RWPE1 (cell line): ENCODE measurements around the gene LIME1.
A peak's percentile ranks its signal among the peaks of the same experiment; 100 is the strongest.

Experiments used
- CTCF ChIA-PET: fragments of 350-600 bp; sonication (Branson Sonifier 250); formaldehyde crosslinking; extraction: SDS; loops from one replicate; lab custom pipeline; 2021; lab: Yijun Ruan, JAX
- POLR2A ChIA-PET: fragments of 400-600 bp; formaldehyde crosslinking; extraction: SDS; loops from one replicate; lab custom pipeline; 2020; ENCODE audit warnings: antibody characterized with exemption; ENCODE audit not compliant: low non-redundant PET; lab: Yijun Ruan, JAX
- DNase-seq: peaks from one replicate; pipeline ENCODE4 v3.0.0; 2012; ENCODE audit warnings: low spot score
- H3K27ac ChIP-seq: fragments of 450-650 bp; 2 replicates; pipeline ENCODE4 v1.5.1; 2017
- TF ChIP-seq, protein P1 (sequence below): fragments of 450-650 bp; conservative IDR thresholded peaks from 2 replicates; pipeline ENCODE4 v1.5.1; 2017; ENCODE audit warnings: low read depth, mild to moderate bottlenecking

LIME1 gene

DNA sequence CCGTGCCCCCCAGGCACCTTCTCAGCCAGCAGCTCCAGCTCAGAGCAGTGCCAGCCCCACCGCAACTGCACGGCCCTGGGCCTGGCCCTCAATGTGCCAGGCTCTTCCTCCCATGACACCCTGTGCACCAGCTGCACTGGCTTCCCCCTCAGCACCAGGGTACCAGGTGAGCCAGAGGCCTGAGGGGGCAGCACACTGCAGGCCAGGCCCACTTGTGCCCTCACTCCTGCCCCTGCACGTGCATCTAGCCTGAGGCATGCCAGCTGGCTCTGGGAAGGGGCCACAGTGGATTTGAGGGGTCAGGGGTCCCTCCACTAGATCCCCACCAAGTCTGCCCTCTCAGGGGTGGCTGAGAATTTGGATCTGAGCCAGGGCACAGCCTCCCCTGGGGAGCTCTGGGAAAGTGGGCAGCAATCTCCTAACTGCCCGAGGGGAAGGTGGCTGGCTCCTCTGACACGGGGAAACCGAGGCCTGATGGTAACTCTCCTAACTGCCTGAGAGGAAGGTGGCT, 39.1 kb upstream of the LIME1 start:
- CTCF ChIA-PET, result interaction anchor here (0.6 to 1.8 kb wide), 3 partner anchors 8 to 190 kb away, joined by 3 to 7 read pairs (median 7); partner anchors contain the start of gene PTK6
- peak overlapping the region; percentile 97 for H3K27ac ChIP-seq
- POLR2A ChIA-PET, result interaction anchor here (0.6 to 1.0 kb wide), 2 partner anchors 55 to 176 kb away, joined by 3 to 4 read pairs; no protein-coding TSS in a partner anchor
- TF ChIP-seq, protein P1, sequence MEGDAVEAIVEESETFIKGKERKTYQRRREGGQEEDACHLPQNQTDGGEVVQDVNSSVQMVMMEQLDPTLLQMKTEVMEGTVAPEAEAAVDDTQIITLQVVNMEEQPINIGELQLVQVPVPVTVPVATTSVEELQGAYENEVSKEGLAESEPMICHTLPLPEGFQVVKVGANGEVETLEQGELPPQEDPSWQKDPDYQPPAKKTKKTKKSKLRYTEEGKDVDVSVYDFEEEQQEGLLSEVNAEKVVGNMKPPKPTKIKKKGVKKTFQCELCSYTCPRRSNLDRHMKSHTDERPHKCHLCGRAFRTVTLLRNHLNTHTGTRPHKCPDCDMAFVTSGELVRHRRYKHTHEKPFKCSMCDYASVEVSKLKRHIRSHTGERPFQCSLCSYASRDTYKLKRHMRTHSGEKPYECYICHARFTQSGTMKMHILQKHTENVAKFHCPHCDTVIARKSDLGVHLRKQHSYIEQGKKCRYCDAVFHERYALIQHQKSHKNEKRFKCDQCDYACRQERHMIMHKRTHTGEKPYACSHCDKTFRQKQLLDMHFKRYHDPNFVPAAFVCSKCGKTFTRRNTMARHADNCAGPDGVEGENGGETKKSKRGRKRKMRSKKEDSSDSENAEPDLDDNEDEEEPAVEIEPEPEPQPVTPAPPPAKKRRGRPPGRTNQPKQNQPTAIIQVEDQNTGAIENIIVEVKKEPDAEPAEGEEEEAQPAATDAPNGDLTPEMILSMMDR, result no peak; the same call in 1 of the 2 replicates
- DNase-seq, result peak; percentile 55

GRCh38 chr20:63697868-63698545, 38.5 kb upstream of the LIME1 start:
- CTCF ChIA-PET, result interaction anchor here (0.6 to 1.4 kb wide), 4 partner anchors 56 to 191 kb away, joined by 3 to 7 read pairs (median 3); partner anchors contain the start of gene PTK6
- POLR2A ChIA-PET, result interaction anchor here (0.5 to 0.8 kb wide), 2 partner anchors 11 to 40 kb away, joined by 3 read pairs; partner anchors contain the start of gene RTEL1
- no peak for DNase-seq
- TF ChIP-seq, protein P1, result no peak
- peak overlapping the region; percentile 97 for H3K27ac ChIP-seq

GRCh38 chr20:63698739-63699465, 37.6 kb upstream of the LIME1 start:
- POLR2A ChIA-PET, result interaction anchor here (0.5 to 1.5 kb wide), 6 partner anchors 12 to 965 kb away, joined by 3 to 8 read pairs (median 3); partner anchors contain the start of gene RTEL1
- peak; percentile 96 for DNase-seq
- CTCF ChIA-PET, result interaction anchor here (0.5 to 1.3 kb wide), 10 partner anchors 16 to 275 kb away, joined by 3 to 7 read pairs (median 4); no protein-coding TSS in a partner anchor
- peak overlapping the region; percentile 97 for H3K27ac ChIP-seq
- TF ChIP-seq, protein P1, result no peak

DNA sequence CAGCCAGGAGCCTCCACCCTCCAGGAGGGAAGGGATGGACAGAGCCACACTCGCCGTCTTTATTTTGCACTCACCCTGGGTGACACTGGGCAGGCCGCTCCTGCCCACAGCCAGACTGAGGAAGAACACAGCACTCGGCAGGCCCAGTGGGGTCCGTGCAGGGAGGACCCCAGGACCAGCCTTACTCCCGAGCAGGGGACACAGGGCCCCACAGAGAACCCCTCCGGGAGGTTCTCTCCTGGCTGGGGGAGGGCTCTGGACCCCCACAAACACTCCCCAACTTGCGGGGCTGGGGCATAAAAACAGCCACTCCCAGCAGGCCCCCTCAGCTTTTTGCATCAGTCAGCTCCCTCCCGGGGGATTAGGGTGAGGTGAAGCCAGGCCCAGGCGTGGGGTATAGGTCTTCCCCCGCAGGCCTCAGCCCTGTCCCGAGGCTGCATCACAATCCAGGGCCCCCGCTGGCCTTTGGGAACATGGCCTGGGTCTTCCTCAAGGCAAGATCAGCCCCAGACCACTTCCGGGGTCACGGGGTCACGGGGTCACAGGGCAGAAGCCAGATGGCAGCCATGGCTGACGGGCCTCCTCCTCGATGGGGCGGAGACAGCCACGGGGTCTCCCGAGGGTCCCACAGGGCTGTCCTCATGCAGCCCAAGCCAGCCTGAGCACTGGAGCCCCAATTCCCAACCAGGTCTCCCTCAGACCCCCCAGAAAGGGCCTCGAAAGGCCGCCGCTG, 36.8 kb upstream of the LIME1 start:
- H3K27ac ChIP-seq, result peak overlapping the region; percentile 97
- TF ChIP-seq, protein P1, result no peak
- no peak for DNase-seq
- ChIA-PET POLR2A (interaction anchor here (1.1 to 1.5 kb wide), 2 partner anchors 17 to 161 kb away, joined by 3 to 8 read pairs; no protein-coding TSS in a partner anchor), CTCF (interaction anchor here (0.5 to 1.3 kb wide), 6 partner anchors 38 to 274 kb away, joined by 3 to 7 read pairs (median 4); no protein-coding TSS in a partner anchor)

GRCh38 chr20:63700199-63701050, 36.0 kb upstream of the LIME1 start:
- CTCF ChIA-PET, result no interaction called here
- no peak for DNase-seq
- POLR2A ChIA-PET, result interaction anchor here (1.5 kb wide), 1 partner anchor 18 kb away, joined by 8 read pairs; no protein-coding TSS in a partner anchor
- TF ChIP-seq, protein P1, result no peak
- peak overlapping the region; percentile 97 for H3K27ac ChIP-seq
